ENCODE results near the gene SLC37A1.

The SLC37A1 gene

DNA sequence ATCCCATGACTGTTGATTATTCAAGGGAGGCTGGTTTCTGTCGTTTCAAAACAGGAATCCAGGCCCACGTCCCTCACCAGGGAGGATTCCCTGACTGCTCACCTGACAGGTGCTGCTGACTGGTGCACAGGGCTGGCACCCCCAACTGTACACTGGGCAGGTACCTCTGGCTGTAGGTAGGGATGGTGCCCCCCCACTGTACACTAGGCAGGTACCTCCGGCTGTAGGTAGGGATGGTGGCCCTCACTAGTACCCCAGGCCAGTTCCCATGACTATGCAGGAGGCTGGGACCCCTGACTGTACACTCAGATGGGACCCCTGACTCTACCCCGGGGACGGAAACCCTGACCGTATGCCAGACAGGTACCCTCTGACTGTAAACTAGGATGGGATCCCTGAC lies 106.2 kb downstream of the SLC37A1 start:
- no peak overlapping the region for H3K56ac ChIP-seq (ENCODE audit: low read length)
- H4K5ac ChIP-seq (ENCODE audit: low read length), result no peak overlapping the region
- no peak overlapping the region for H2BK15ac ChIP-seq (replicated peaks; ENCODE audit: low read depth)
- H3K4me3 ChIP-seq (ENCODE audit: low read length), result no peak overlapping the region
- no peak overlapping the region for H3K18ac ChIP-seq (ENCODE audit: low read length)
- H3K4ac ChIP-seq (ENCODE audit: low read depth, low read length), result no peak overlapping the region
- no peaks in the 10 kb centered on the region for H3K4me1 ChIP-seq (ENCODE audit: control insufficient read depth, low read depth, low read length)
- WGBS (ENCODE audit: extremely low coverage, insufficient coverage, low lambda C conversion rate), result no CpG with 5 or more reads among the region's 6 CpGs
- H3K23ac ChIP-seq (ENCODE audit: low read length), result no peak overlapping the region
- H3K9ac ChIP-seq (ENCODE audit: low read length), result no peak overlapping the region
- no peaks in the 10 kb centered on the region for H3K79me1 ChIP-seq (ENCODE audit: low read length)
- no peaks in the 10 kb centered on the region for H3K36me3 ChIP-seq (ENCODE audit: control insufficient read depth, insufficient read depth, low read length)
- no peak overlapping the region for H2BK120ac ChIP-seq (ENCODE audit: low read depth, low read length)
- H3K27me3 ChIP-seq (ENCODE audit: insufficient read depth, low read length, poor library complexity), result no peaks in the 10 kb centered on the region
- H3K79me2 ChIP-seq (ENCODE audit: control insufficient read depth, insufficient read depth, low read length), result no peaks in the 10 kb centered on the region
- no peak overlapping the region for H2BK5ac ChIP-seq (ENCODE audit: low read length)
- no peak overlapping the region for H3K27ac ChIP-seq (ENCODE audit: low read depth, low read length)
- no peak overlapping the region for H2AK5ac ChIP-seq (ENCODE audit: low read length)
- no peak overlapping the region for H4K8ac ChIP-seq (ENCODE audit: low read depth, low read length)
- DNase-seq, result no peak
- H3K4me2 ChIP-seq (ENCODE audit: low read length), result no peak overlapping the region

DNA sequence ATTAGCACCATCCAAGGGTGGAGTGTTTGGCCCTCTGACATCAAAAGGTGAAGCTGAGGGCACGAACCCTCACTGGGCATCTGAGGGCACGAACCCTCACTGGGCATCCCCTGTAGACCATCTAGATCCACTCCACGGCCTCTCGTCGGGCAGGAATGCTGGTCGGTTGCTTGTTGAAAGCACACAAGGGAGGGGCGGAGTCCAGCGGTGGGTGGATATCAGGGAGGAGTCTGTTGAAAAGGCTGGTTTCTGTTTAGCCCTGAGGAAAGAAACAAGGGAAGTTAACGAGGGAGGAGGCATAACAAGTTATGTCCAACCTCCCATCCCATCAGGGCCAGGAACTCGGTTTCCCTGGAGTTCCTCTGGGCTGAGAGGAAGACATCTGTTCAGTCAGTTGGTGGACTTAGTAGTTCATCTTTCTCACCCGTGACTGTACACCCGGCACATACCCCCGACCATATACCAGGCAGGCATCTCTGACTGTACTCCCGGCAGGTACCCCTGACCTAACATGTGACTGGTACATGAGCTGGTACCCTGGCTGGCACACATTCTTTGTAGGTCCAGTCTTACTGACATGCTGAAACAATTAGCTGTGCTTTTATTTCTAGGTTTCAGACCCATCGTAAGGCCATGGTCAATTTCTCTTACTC lies 107.6 kb downstream of the SLC37A1 start:
- H3K23ac ChIP-seq (ENCODE audit: low read length), result no peak overlapping the region
- WGBS (ENCODE audit: extremely low coverage, insufficient coverage, low lambda C conversion rate), result no CpG with 5 or more reads among the region's 15 CpGs
- H2BK15ac ChIP-seq (replicated peaks; ENCODE audit: low read depth), result no peak overlapping the region
- no peak overlapping the region for H3K4me3 ChIP-seq (ENCODE audit: low read length)
- no peaks in the 10 kb centered on the region for H3K79me1 ChIP-seq (ENCODE audit: low read length)
- no peak overlapping the region for H4K8ac ChIP-seq (ENCODE audit: low read depth, low read length)
- H3K56ac ChIP-seq (ENCODE audit: low read length), result no peak overlapping the region
- H4K5ac ChIP-seq (ENCODE audit: low read length), result no peak overlapping the region
- no peak overlapping the region for H3K9ac ChIP-seq (ENCODE audit: low read length)
- no peaks in the 10 kb centered on the region for H3K4me1 ChIP-seq (ENCODE audit: control insufficient read depth, low read depth, low read length)
- no peak for DNase-seq
- H3K27ac ChIP-seq (ENCODE audit: low read depth, low read length), result no peak overlapping the region
- H2BK120ac ChIP-seq (ENCODE audit: low read depth, low read length), result no peak overlapping the region
- no peaks in the 10 kb centered on the region for H3K27me3 ChIP-seq (ENCODE audit: insufficient read depth, low read length, poor library complexity)
- no peaks in the 10 kb centered on the region for H3K79me2 ChIP-seq (ENCODE audit: control insufficient read depth, insufficient read depth, low read length)
- H3K4me2 ChIP-seq (ENCODE audit: low read length), result no peak overlapping the region
- no peaks in the 10 kb centered on the region for H3K36me3 ChIP-seq (ENCODE audit: control insufficient read depth, insufficient read depth, low read length)
- H2AK5ac ChIP-seq (ENCODE audit: low read length), result no peak overlapping the region
- no peak overlapping the region for H3K18ac ChIP-seq (ENCODE audit: low read length)
- no peak overlapping the region for H2BK5ac ChIP-seq (ENCODE audit: low read length)
- H3K4ac ChIP-seq (ENCODE audit: low read depth, low read length), result no peak overlapping the region

- WGBS (ENCODE audit: extremely low coverage, insufficient coverage, low lambda C conversion rate), result no CpG with 5 or more reads among the region's 9 CpGs
- H3K4me3 ChIP-seq (ENCODE audit: low read length), result no peak overlapping the region
Measured at GRCh38 chr21:42621819-42622177, 108.1 kb downstream of the SLC37A1 start.

GRCh38 chr21:42622284-42622683 lies 108.6 kb downstream of the SLC37A1 start:
- no peak overlapping the region for H3K9ac ChIP-seq (ENCODE audit: low read length)
- no peak overlapping the region for H2BK15ac ChIP-seq (replicated peaks; ENCODE audit: low read depth)
- H3K4me1 ChIP-seq (ENCODE audit: control insufficient read depth, low read depth, low read length), result no peaks in the 10 kb centered on the region
- no peak overlapping the region for H3K23ac ChIP-seq (ENCODE audit: low read length)
- H3K27me3 ChIP-seq (ENCODE audit: insufficient read depth, low read length, poor library complexity), result no peaks in the 10 kb centered on the region
- no peak overlapping the region for H3K27ac ChIP-seq (ENCODE audit: low read depth, low read length)
- no peak overlapping the region for H3K18ac ChIP-seq (ENCODE audit: low read length)
- no peak overlapping the region for H3K56ac ChIP-seq (ENCODE audit: low read length)
- no peak overlapping the region for H2AK5ac ChIP-seq (ENCODE audit: low read length)
- WGBS (ENCODE audit: extremely low coverage, insufficient coverage, low lambda C conversion rate), result no CpG with 5 or more reads among the region's 7 CpGs
- H3K4me2 ChIP-seq (ENCODE audit: low read length), result no peak overlapping the region
- no peak overlapping the region for H4K5ac ChIP-seq (ENCODE audit: low read length)
- no peak overlapping the region for H3K4me3 ChIP-seq (ENCODE audit: low read length)
- no peaks in the 10 kb centered on the region for H3K36me3 ChIP-seq (ENCODE audit: control insufficient read depth, insufficient read depth, low read length)
- H4K8ac ChIP-seq (ENCODE audit: low read depth, low read length), result no peak overlapping the region
- DNase-seq, result no peak
- no peak overlapping the region for H3K4ac ChIP-seq (ENCODE audit: low read depth, low read length)
- no peaks in the 10 kb centered on the region for H3K79me1 ChIP-seq (ENCODE audit: low read length)
- H3K79me2 ChIP-seq (ENCODE audit: control insufficient read depth, insufficient read depth, low read length), result no peaks in the 10 kb centered on the region
- no peak overlapping the region for H2BK5ac ChIP-seq (ENCODE audit: low read length)
- H2BK120ac ChIP-seq (ENCODE audit: low read depth, low read length), result no peak overlapping the region

More at GRCh38 chr21:42621819-42622177, 108.1 kb downstream of the SLC37A1 start:
- H4K8ac ChIP-seq (ENCODE audit: low read depth, low read length), result no peak overlapping the region
- no peak overlapping the region for H2AK5ac ChIP-seq (ENCODE audit: low read length)
- H4K5ac ChIP-seq (ENCODE audit: low read length), result no peak overlapping the region
- H2BK120ac ChIP-seq (ENCODE audit: low read depth, low read length), result no peak overlapping the region
- no peak for DNase-seq
- no peak overlapping the region for H3K56ac ChIP-seq (ENCODE audit: low read length)
- no peaks in the 10 kb centered on the region for H3K36me3 ChIP-seq (ENCODE audit: control insufficient read depth, insufficient read depth, low read length)
- no peak overlapping the region for H3K18ac ChIP-seq (ENCODE audit: low read length)
- H2BK5ac ChIP-seq (ENCODE audit: low read length), result no peak overlapping the region
- no peak overlapping the region for H3K9ac ChIP-seq (ENCODE audit: low read length)
- H3K4ac ChIP-seq (ENCODE audit: low read depth, low read length), result no peak overlapping the region
- H3K23ac ChIP-seq (ENCODE audit: low read length), result no peak overlapping the region
- no peaks in the 10 kb centered on the region for H3K79me2 ChIP-seq (ENCODE audit: control insufficient read depth, insufficient read depth, low read length)
- H3K79me1 ChIP-seq (ENCODE audit: low read length), result no peaks in the 10 kb centered on the region
- H3K4me2 ChIP-seq (ENCODE audit: low read length), result no peak overlapping the region
- no peaks in the 10 kb centered on the region for H3K4me1 ChIP-seq (ENCODE audit: control insufficient read depth, low read depth, low read length)
- H3K27ac ChIP-seq (ENCODE audit: low read depth, low read length), result no peak overlapping the region
- H3K27me3 ChIP-seq (ENCODE audit: insufficient read depth, low read length, poor library complexity), result no peaks in the 10 kb centered on the region
- H2BK15ac ChIP-seq (replicated peaks; ENCODE audit: low read depth), result no peak overlapping the region

DNA sequence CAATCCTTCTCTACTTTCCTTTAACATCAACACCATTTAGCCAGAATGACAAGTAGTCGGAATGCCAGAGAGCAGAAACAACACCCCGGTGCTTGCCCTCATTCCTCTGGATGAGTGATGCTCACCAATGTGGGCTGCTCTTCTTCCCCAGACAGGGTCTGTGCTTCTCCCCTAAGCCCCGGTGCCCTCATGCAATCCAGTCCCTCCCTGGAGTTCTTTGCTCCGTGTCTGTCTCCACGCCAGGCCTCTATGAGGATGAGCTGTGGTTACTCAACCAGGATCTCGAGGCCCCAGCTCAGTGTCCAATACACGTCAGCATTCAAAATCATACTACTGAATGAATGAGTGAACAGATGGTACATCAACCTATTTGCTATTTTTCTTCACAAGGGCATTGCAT lies 110.0 kb downstream of the SLC37A1 start:
- H2BK5ac ChIP-seq (ENCODE audit: low read length), result no peak overlapping the region
- no peaks in the 10 kb centered on the region for H3K4me1 ChIP-seq (ENCODE audit: control insufficient read depth, low read depth, low read length)
- no peaks in the 10 kb centered on the region for H3K79me2 ChIP-seq (ENCODE audit: control insufficient read depth, insufficient read depth, low read length)
- no peak overlapping the region for H3K27ac ChIP-seq (ENCODE audit: low read depth, low read length)
- no peak overlapping the region for H3K4me3 ChIP-seq (ENCODE audit: low read length)
- no peaks in the 10 kb centered on the region for H3K27me3 ChIP-seq (ENCODE audit: insufficient read depth, low read length, poor library complexity)
- no peak overlapping the region for H2BK15ac ChIP-seq (replicated peaks; ENCODE audit: low read depth)
- no peaks in the 10 kb centered on the region for H3K79me1 ChIP-seq (ENCODE audit: low read length)
- H3K4me2 ChIP-seq (ENCODE audit: low read length), result no peak overlapping the region
- H4K8ac ChIP-seq (ENCODE audit: low read depth, low read length), result no peak overlapping the region
- H2AK5ac ChIP-seq (ENCODE audit: low read length), result no peak overlapping the region
- no peak overlapping the region for H2BK120ac ChIP-seq (ENCODE audit: low read depth, low read length)
- H3K56ac ChIP-seq (ENCODE audit: low read length), result no peak overlapping the region
- no peak overlapping the region for H3K23ac ChIP-seq (ENCODE audit: low read length)
- DNase-seq, result no peak
- no peak overlapping the region for H3K18ac ChIP-seq (ENCODE audit: low read length)
- H3K36me3 ChIP-seq (ENCODE audit: control insufficient read depth, insufficient read depth, low read length), result no peaks in the 10 kb centered on the region
- no peak overlapping the region for H3K9ac ChIP-seq (ENCODE audit: low read length)
- no CpG with 5 or more reads among the region's 7 CpGs for WGBS (ENCODE audit: extremely low coverage, insufficient coverage, low lambda C conversion rate)
- H3K4ac ChIP-seq (ENCODE audit: low read depth, low read length), result no peak overlapping the region
- H4K5ac ChIP-seq (ENCODE audit: low read length), result no peak overlapping the region

- no peak overlapping the region for H2AK5ac ChIP-seq (ENCODE audit: low read length)
- H3K18ac ChIP-seq (ENCODE audit: low read length), result no peak overlapping the region
- no peak overlapping the region for H3K4ac ChIP-seq (ENCODE audit: low read depth, low read length)
- no peak overlapping the region for H3K56ac ChIP-seq (ENCODE audit: low read length)
- no peak for DNase-seq
- no peak overlapping the region for H2BK120ac ChIP-seq (ENCODE audit: low read depth, low read length)
- H2BK15ac ChIP-seq (replicated peaks; ENCODE audit: low read depth), result no peak overlapping the region
- WGBS (ENCODE audit: extremely low coverage, insufficient coverage, low lambda C conversion rate), result no CpG with 5 or more reads among the region's 13 CpGs
- no peak overlapping the region for H4K5ac ChIP-seq (ENCODE audit: low read length)
- no peak overlapping the region for H3K4me3 ChIP-seq (ENCODE audit: low read length)
- no peak overlapping the region for H3K23ac ChIP-seq (ENCODE audit: low read length)
- no peak overlapping the region for H3K27ac ChIP-seq (ENCODE audit: low read depth, low read length)
- no peaks in the 10 kb centered on the region for H3K27me3 ChIP-seq (ENCODE audit: insufficient read depth, low read length, poor library complexity)
- no peak overlapping the region for H3K4me2 ChIP-seq (ENCODE audit: low read length)
- no peaks in the 10 kb centered on the region for H3K36me3 ChIP-seq (ENCODE audit: control insufficient read depth, insufficient read depth, low read length)
- H3K4me1 ChIP-seq (ENCODE audit: control insufficient read depth, low read depth, low read length), result no peaks in the 10 kb centered on the region
- no peak overlapping the region for H2BK5ac ChIP-seq (ENCODE audit: low read length)
- H4K8ac ChIP-seq (ENCODE audit: low read depth, low read length), result no peak overlapping the region
- H3K79me2 ChIP-seq (ENCODE audit: control insufficient read depth, insufficient read depth, low read length), result no peaks in the 10 kb centered on the region
- no peaks in the 10 kb centered on the region for H3K79me1 ChIP-seq (ENCODE audit: low read length)
- H3K9ac ChIP-seq (ENCODE audit: low read length), result no peak overlapping the region
Measured at GRCh38 chr21:42624095-42624790, 110.6 kb downstream of the SLC37A1 start.
